HG02970 (cell line): ENCODE measurements around the gene SUGP1.
"Not testable (repeated sequence)": the region's sequence is repeated elsewhere in the genome, so short reads cannot be mapped to it uniquely, and the experiment has no call there.

ENCODE experiments used
- ATAC-seq: cut with Tn5 transposase; IDR thresholded peaks from one replicate; pipeline ENCODE4 v1.9.1; 2021; ENCODE audit warnings: mild to moderate bottlenecking, moderate library complexity, moderate number of reproducible peaks; ENCODE audit not compliant: unreplicated experiment, low FRiP score

SUGP1 gene

GRCh38 chr19:19320361-19321140 lies at the start of gene SUGP1, which contains the start of gene MAU2:
TSS of gene SUGP1 (minus strand) at chr19:19320509. CDS start at chr19:19320496, 13 bp downstream.
TSS of gene MAU2 (plus strand) at chr19:19320829. CDS start at chr19:19320860, 31 bp downstream.
- ATAC-seq = peak; percentile 86

DNA sequence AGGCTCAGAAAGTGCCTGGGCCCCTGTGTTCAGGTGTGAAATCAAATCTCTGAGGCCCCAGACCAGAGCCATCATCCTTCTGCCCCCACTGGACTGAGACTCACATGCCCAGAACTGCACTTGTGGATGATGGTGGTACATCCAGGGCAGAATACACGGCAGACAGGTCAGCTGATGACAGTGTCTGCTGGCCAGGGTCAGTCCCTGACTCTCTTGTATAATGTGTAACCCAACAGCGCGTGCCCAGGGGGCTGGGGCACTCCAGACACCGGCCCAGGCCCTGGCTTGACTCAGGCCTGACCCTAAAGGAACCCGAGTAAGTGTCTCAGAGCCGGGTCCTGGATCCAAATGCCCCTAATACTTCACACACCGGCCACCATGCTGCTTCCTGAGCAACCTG lies 47.8 kb upstream of the SUGP1 start:
- no peak for ATAC-seq

DNA sequence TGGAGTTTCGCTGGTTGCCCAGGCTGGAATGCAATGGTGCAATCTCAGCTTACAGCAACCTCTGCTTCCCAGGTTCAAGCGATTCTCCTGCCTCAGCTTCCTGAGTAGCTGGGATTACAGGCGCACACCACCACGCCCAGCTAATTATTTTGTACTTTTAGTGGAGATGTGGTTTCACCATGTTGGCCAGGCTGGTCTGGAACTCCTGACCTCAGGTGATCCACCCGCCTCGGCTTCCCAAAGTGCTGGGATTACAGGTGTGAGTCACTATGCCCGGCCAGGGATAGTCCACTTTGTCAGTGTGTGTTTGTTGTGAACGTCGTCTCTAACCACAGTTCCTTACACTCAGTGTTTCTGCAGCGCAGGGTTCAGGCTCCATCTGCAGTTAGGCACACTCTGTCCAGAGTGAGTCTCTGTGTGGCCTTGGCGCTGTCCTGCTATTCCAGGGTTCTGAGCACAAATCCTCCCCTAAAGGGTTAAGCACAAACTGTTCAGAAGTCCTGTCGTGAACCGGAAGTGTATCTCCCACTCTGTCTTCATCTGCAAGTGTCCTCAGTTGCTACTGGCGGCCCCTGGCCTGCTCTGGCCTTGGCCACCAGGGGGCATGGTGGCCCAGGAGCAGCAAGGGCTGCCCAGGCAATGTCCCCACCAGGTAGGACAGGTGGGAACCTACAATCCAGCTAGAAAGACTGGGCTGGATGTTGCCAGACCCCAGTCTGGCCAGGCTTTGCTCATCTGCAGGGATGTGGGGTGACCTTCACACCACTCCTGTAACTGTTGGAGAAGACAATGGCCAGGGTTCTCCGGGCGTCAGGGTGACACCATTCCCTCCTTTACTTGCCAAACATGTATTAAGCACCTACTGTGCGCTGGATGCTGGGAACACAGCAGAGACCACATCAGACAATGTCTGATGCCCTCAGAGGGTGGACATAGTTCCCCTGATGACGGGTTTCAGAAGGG lies 46.4 kb upstream of the SUGP1 start:
- ATAC-seq = no peak

DNA sequence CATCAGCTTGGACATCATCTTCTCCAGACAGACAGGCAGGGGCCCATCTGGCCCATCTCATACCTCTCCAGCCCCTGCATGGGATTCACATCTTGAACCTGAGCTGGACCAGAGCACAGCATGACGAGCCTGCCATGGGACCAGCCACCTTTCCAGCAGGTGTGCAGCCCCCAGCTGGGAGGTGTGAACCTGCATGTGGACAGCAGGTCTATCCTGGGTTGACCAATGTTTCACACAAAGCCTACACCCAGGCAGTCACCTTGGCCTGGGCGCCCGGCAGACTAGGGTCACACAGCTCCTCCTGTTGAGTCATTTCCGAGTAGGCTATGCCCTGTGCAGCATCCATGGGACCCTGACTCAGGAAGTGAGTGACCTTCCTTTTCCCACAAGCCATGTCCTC lies 41.8 kb upstream of the SUGP1 start:
- no peak for ATAC-seq

GRCh38 chr19:19361075-19361594 lies 40.8 kb upstream of the SUGP1 start:
- ATAC-seq = no peak

GRCh38 chr19:19356901-19357566 lies 36.7 kb upstream of the SUGP1 start:
- no peak for ATAC-seq

DNA sequence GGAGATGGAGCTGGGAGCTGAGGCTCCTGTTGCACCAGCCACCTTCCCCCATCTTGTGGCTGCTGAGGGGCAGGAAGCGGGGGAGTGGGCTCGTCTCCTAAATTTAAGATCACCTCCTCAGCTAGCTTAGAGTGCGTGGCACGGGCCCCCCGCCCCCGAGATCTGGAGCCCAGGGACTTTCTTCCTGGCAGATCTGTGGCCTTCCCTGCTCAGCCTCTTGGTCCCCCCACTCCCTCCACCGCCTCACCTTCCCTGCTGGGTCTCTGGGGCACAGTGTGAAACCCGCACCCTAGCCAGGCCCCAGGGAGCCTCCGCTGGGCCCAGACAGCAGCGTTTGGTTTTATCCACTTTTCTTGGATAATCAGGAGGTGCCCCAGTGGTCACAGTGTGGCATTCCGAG lies 36.2 kb upstream of the SUGP1 start:
- ATAC-seq = no peak

GRCh38 chr19:19355606-19356139 lies 35.4 kb upstream of the SUGP1 start:
- ATAC-seq = no peak

DNA sequence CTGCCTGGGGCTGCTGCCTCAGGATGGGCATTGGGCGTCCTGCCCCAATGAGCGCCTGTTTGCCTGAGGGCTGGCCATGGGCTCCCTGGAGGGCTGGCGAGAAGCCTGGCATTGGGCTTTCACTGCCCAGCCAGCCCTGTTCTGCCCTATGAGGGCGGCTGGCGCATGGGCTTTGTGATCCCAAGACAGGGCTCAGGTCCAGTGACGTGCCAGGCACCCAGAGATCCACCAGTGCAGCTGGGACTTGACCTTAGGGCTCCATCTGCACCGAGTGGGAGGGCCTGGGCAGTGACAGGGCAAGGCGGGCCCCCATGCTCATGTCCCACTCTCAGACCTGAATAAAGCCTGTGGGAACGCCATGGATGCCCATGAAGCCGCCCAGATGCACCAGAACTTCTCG lies 34.6 kb upstream of the SUGP1 start:
- no peak for ATAC-seq

- no peak for ATAC-seq
These were observed 33.7 kb upstream of the SUGP1 start for GRCh38 chr19:19354007-19354406.

DNA sequence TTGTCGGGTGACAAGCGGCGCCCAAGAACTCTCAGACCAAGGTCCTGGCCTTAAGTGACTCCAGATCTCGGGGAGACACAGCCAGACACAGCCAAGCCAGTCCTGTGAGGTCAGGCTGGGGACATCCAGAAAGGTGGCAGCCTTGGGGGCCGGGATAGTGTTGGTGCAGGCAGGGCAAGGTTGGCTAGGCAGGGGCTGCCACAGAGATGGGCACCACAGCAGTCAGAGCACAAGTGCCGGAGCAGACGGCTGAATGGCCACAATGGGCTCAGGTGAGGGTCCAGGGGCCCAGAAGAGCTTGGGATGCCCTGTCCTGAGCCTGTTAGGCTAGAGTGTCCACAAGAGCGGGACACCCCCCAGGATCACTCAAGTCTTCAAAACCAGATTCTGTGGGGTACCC lies 32.5 kb upstream of the SUGP1 start:
- no peak for ATAC-seq

GRCh38 chr19:19350756-19351155 lies 30.4 kb upstream of the SUGP1 start:
- not testable (repeated sequence) for ATAC-seq

- ATAC-seq = no peak
These were observed 29.1 kb upstream of the SUGP1 start for GRCh38 chr19:19349365-19349764.

- no peak for ATAC-seq
These were observed 28.0 kb upstream of the SUGP1 start for GRCh38 chr19:19348266-19348665.

DNA sequence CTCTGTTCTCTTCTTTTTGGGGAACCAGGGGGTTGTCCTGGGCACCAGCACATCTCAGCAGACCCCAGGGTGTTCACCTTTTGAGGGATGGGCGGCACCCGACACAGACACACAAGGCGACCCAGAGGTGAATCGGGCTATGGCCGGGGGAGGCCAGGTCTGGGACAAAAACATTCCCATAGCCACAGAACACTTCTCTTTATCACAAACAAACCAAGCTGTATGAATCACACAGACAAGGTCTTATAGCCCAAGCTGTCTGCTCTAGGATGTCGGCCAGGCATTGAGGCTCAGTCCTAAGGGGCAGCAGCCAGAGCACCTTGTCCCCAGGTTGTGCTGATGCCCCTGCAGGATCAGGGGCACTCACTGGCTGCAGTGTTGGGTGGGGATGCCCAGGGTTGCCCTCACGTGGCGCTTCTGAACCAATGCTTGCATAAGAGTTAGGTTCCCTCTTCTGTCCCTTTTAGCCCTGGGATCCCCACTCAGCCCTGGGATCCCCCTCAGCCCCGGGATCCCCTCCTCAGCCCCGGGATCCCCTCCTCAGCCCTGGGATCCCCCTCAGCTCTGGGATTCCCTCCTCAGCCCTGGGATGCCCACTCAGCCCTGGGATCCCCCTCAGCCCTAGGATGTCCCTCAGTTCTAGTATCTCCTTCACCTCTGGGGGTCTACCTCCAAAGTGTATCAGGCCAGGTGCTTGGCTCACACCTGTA lies 27.2 kb upstream of the SUGP1 start:
- no peak for ATAC-seq

DNA sequence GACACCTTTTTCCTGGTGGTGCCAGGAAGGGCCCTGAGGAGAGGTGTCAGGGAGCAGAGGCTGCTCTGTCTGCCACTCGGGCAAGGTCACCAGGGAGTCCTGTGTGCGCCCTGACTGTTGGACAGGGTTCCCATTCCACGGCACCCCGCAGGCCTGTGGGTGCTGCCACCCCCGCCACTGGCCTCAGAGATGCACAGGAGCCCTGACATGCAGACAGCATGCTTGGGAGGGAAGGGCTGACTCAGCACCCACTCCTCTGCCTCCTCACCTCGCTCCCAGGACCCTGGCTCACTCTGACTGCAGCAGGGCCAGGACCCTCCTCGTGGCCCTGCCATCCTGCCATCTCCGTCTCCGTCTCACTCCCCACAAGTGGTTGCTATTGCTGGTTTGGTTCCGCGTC lies 25.7 kb upstream of the SUGP1 start:
- ATAC-seq = no peak

GRCh38 chr19:19345232-19345631 lies 24.9 kb upstream of the SUGP1 start:
- no peak for ATAC-seq

- ATAC-seq = no peak
These were observed 23.5 kb upstream of the SUGP1 start for GRCh38 chr19:19343762-19344161.

DNA sequence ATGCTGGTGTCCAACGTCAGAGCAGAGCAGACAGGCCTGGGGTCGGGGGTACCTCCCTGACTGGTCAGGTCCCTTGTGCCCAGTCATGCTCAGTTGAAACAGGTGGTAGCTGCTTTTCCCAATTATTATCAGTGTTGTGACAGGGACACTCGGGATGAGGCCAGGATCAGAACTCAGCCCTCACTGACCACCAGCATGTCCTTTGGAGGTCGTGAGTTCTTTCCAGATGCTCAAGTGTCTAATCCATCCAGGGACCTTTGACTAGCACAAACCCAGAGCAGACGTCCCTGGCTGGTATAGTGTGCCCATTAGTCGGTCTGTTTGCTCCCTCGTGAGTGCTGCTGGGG lies 22.7 kb upstream of the SUGP1 start:
- ATAC-seq = no peak
